Measurements from ENCODE around the gene EGFR.

DNA sequence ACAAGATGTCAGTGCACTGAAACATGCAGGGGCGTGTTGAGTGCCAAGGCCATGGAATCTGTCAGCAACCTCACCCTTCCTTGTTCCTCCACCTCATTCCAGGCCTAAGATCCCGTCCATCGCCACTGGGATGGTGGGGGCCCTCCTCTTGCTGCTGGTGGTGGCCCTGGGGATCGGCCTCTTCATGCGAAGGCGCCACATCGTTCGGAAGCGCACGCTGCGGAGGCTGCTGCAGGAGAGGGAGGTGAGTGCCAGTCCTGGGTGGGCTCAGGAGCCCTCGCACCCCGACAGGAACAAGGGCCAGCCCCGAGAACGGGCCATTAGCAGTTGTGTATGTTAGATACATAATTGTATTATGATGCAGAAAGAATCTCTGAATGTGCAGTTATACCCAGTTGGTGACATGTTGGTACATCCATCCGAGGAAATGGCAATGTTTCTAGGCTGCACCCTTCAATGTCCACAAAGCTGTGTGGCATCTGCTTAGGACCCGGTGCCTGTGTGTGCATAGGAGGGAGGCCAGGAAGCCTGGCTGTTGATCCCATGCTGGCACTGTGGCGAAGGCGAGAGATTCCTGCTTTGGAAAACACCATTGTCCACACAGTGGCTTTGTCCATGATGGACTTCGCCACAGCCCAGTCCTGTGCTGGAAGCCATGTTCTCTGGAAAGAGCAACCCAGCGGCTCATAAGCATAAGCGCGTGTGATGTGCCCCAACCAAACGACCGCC is 154.2 kb downstream of the EGFR start:
- TF ChIP-seq, protein P1, sequence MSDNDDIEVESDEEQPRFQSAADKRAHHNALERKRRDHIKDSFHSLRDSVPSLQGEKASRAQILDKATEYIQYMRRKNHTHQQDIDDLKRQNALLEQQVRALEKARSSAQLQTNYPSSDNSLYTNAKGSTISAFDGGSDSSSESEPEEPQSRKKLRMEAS (IDR thresholded peaks at IDR 0.05; ENCODE audit: low read depth, low read length), result no peak
- TF ChIP-seq, protein P2, sequence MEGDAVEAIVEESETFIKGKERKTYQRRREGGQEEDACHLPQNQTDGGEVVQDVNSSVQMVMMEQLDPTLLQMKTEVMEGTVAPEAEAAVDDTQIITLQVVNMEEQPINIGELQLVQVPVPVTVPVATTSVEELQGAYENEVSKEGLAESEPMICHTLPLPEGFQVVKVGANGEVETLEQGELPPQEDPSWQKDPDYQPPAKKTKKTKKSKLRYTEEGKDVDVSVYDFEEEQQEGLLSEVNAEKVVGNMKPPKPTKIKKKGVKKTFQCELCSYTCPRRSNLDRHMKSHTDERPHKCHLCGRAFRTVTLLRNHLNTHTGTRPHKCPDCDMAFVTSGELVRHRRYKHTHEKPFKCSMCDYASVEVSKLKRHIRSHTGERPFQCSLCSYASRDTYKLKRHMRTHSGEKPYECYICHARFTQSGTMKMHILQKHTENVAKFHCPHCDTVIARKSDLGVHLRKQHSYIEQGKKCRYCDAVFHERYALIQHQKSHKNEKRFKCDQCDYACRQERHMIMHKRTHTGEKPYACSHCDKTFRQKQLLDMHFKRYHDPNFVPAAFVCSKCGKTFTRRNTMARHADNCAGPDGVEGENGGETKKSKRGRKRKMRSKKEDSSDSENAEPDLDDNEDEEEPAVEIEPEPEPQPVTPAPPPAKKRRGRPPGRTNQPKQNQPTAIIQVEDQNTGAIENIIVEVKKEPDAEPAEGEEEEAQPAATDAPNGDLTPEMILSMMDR (IDR thresholded peaks at IDR 0.05; ENCODE audit: low read depth, low read length), result no peak
